ENCODE measurements around the gene OSBPL2. TPM values are rescaled to one million over a fixed set of nuclear protein-coding genes. Genes with fewer than 3 reads are reported as not detected.

Gene OSBPL2
- total RNA-seq, 1 donor from 2014 or later: 29.9 TPM

- Mint-ChIP-seq H3K27me3 (ENCODE audit: low read depth) (no peaks in the 10 kb centered on the region), H3K9me3 (no peaks in the 10 kb centered on the region), H3K36me3 (ENCODE audit: low read depth) (no peaks in the 10 kb centered on the region), H3K27ac (no peak overlapping the region), H3K4me3 (ENCODE audit: low read depth) (no peak overlapping the region), H3K4me1 (ENCODE audit: low read depth) (no peaks in the 10 kb centered on the region)
- intact Hi-C loops (cut with micrococcal nuclease): no loop called here
- DNase-seq (ENCODE audit: low spot score): no peak
Measured at GRCh38 chr20:62327726-62328495, 89.6 kb downstream of the OSBPL2 start.

- Mint-ChIP-seq H3K36me3 (ENCODE audit: low read depth) (no peaks in the 10 kb centered on the region), H3K27ac (no peak overlapping the region), H3K4me1 (ENCODE audit: low read depth) (no peaks in the 10 kb centered on the region), H3K4me3 (ENCODE audit: low read depth) (no peak overlapping the region), H3K27me3 (ENCODE audit: low read depth) (no peaks in the 10 kb centered on the region), H3K9me3 (no peaks in the 10 kb centered on the region)
- intact Hi-C loops (cut with micrococcal nuclease): no loop called here
- no peak for DNase-seq (ENCODE audit: low spot score)
Measured at GRCh38 chr20:62328684-62329388, 90.5 kb downstream of the OSBPL2 start.

DNA sequence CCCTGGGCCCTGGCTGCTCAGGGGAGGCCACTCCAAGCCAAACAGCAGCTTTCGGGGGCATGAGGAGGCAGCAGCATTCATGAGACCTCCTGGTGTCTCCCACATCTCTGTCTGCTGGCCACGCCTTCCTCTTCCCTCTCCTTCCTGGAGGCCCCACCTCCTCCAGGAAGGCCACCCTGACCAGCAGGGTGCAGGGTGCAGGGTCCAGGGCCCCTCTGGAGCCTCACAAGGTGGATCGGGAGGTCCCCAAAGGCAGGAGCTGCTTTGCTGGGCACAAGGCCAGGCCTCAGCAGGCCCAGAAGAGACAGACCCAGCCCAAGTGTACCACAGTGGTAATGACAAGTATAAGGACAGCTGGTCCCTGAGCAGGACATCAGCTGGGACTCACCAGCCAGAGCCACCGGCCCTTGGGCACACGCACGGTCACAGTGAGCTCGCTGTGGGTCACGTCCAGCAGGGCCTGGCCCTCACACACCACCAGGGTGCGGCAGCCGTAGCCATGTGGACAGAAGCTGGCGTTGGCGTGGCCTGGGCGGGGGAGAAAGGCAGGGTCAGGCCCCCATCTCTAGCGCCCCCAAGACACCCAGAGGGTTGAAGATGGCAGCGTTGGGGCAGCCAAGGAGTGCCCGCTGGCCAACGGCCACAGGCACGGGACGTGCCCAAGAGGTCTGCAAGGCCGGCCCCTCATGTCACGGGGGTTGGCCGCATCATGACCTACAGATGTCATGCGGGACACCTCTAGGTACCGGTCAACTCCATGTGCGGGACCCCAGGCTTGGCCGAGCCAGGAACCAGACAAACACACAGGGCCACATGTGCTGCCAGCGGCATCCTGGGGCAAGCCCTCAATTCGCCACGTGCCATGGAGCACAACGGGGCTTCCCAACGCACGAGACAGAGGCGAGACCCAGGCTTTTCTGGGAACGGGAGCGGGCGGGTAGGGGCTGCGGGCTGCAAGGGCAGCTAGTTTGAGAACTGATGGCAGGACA lies 91.4 kb downstream of the OSBPL2 start:
- no peaks in the 10 kb centered on the region for H3K36me3 Mint-ChIP-seq (ENCODE audit: low read depth)

DNA sequence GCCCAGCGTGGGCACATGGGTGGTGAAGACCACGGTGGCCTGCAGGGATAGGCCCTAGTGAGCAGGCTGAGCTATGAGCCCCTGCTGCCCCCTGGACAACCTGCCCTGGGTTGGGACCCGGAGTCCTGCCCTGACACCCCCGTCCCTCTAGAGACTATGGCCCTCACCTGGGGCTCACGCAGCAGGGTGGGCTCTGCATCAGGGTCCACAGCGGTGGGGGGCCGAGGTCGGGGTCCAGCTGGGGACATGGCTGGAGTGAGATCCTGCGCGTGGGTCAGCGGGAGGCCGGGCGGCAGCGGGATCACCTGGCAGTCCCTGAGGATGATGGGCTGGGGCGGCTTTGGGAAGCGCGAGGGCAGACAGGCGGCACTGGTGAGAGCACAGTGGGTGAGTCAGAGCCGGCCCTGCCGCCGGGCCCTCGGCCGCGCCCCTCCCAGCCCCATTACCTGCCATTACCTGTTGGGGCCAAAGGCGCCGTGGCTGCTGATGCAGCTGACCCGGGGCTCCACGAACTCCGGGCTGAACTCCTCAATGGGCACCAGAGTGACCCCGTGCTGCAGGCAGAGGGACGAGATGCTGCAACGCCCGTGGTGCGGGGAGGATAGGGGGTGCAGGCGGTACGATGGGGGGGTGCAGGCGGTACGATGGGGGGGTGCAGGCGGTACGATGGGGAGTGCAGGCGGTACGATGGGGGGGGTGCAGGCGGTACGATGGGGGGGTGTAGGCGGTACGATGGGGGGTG lies 92.4 kb downstream of the OSBPL2 start:
- Mint-ChIP-seq H3K9me3 (no peaks in the 10 kb centered on the region), H3K4me1 (ENCODE audit: low read depth) (no peaks in the 10 kb centered on the region), H3K4me3 (ENCODE audit: low read depth) (no peak overlapping the region), H3K36me3 (ENCODE audit: low read depth) (no peaks in the 10 kb centered on the region), H3K27me3 (ENCODE audit: low read depth) (no peaks in the 10 kb centered on the region), H3K27ac (no peak overlapping the region)
- no peak for DNase-seq (ENCODE audit: low spot score)
- intact Hi-C loops (cut with micrococcal nuclease): no loop called here

More for the DNA sequence above, 91.4 kb downstream of the OSBPL2 start:
- H3K27me3 Mint-ChIP-seq (ENCODE audit: low read depth): no peaks in the 10 kb centered on the region
- no peak for DNase-seq (ENCODE audit: low spot score)
- H3K27ac Mint-ChIP-seq: no peak overlapping the region
- H3K4me3 Mint-ChIP-seq (ENCODE audit: low read depth): no peak overlapping the region
- intact Hi-C loops (cut with micrococcal nuclease): no loop called here
- no peaks in the 10 kb centered on the region for H3K9me3 Mint-ChIP-seq
- H3K4me1 Mint-ChIP-seq (ENCODE audit: low read depth): no peaks in the 10 kb centered on the region

DNA sequence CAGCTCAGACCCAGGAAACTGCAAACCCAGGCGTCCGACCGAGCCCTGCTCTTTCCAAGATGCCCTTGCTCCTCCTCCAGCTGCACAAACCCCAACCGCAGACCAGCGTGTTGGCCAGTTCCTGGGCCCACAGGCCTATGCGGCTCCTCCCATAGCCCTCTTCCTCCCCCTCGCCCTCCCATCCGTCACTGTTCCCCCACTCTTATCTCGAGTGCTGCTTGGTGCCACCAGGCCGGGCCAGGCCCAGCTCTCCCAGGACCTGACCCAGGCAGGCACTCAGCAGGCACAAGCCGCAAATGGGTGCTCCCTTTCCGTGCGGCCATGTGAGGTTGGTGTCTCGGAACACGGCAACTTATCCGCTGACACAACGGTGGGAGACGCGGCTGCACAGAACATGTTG lies 93.0 kb downstream of the OSBPL2 start:
- H3K9me3 Mint-ChIP-seq: no peaks in the 10 kb centered on the region
- H3K27me3 Mint-ChIP-seq (ENCODE audit: low read depth): no peaks in the 10 kb centered on the region
- no peaks in the 10 kb centered on the region for H3K36me3 Mint-ChIP-seq (ENCODE audit: low read depth)
- H3K4me3 Mint-ChIP-seq (ENCODE audit: low read depth): no peak overlapping the region
- H3K4me1 Mint-ChIP-seq (ENCODE audit: low read depth): no peaks in the 10 kb centered on the region
- DNase-seq (ENCODE audit: low spot score): no peak
- intact Hi-C loops (cut with micrococcal nuclease): no loop called here
- H3K27ac Mint-ChIP-seq: no peak overlapping the region

DNA sequence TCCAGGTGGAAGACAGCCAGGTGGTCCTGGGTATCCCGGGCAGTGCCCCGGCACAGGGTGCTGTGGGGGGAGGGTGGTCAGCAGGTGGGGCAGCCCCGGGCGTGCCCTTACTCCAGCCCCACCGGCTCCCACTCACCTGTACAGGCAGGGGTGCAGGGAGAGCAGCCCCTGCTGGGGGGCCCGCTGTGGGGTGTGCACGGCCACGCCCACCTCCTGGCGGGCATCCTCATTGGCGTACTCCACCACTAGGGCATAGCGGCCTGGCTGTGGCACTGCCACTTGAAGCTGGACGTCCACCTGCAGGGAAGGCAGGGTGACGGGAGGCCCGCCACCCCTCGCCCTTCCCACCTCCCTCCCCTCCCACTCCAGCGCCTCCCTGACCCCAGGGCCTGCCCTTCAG lies 94.1 kb downstream of the OSBPL2 start:
- no peaks in the 10 kb centered on the region for H3K27me3 Mint-ChIP-seq (ENCODE audit: low read depth)
- no peaks in the 10 kb centered on the region for H3K4me1 Mint-ChIP-seq (ENCODE audit: low read depth)

GRCh38 chr20:62332989-62333819 lies 94.9 kb downstream of the OSBPL2 start:
- no peak overlapping the region for H3K27ac Mint-ChIP-seq
- H3K27me3 Mint-ChIP-seq (ENCODE audit: low read depth): no peaks in the 10 kb centered on the region
- intact Hi-C loops (cut with micrococcal nuclease): no loop called here
- H3K36me3 Mint-ChIP-seq (ENCODE audit: low read depth): no peaks in the 10 kb centered on the region
- no peaks in the 10 kb centered on the region for H3K4me1 Mint-ChIP-seq (ENCODE audit: low read depth)
- no peak for DNase-seq (ENCODE audit: low spot score)
- no peaks in the 10 kb centered on the region for H3K9me3 Mint-ChIP-seq
- no peak overlapping the region for H3K4me3 Mint-ChIP-seq (ENCODE audit: low read depth)

More for the DNA sequence above, 94.1 kb downstream of the OSBPL2 start:
- no peaks in the 10 kb centered on the region for H3K36me3 Mint-ChIP-seq (ENCODE audit: low read depth)
- intact Hi-C loops (cut with micrococcal nuclease): no loop called here
- H3K9me3 Mint-ChIP-seq: no peaks in the 10 kb centered on the region
- H3K27ac Mint-ChIP-seq: no peak overlapping the region
- DNase-seq (ENCODE audit: low spot score): no peak
- H3K4me3 Mint-ChIP-seq (ENCODE audit: low read depth): no peak overlapping the region

DNA sequence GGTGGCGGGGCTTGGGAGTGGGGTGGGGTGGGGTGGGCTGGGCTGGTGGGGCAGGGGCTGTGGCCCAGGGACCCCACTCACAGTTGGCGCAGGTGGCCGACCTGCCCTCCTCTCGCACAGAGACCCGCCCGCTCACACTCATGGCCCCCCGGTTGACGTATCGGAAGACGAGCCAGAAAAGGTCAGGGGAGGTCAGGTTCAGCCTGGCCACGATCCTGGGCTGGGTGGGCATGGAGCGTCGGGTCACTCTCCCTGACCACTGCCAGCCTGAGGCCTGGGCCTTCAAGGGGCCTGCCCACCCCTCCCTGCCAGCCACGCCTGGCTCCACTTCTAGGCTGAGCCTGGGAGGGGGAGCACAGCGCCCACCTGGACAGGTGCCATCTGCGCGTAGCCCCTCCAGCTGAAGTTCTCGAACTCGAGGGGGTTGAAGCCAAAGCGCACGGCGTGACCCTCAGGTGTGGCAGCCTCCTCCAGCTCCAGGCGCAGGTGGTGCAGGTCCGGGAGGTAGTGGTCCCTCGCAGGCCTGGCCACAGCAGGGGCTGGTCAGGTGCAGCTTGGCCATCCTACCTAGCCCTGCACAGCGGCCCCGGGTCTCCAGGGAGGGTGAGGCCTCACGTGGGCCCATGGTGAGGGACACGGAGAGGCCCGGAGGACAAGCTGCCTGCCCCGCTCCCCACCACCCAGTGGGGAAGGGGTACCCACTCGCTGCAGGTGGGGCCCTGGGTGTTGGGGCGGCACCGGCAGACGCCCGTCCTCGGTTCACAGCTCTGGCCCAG lies 95.7 kb downstream of the OSBPL2 start:
- Mint-ChIP-seq H3K4me1 (ENCODE audit: low read depth) (no peaks in the 10 kb centered on the region), H3K27me3 (ENCODE audit: low read depth) (no peaks in the 10 kb centered on the region), H3K36me3 (ENCODE audit: low read depth) (no peaks in the 10 kb centered on the region), H3K27ac (no peak overlapping the region), H3K9me3 (no peaks in the 10 kb centered on the region), H3K4me3 (ENCODE audit: low read depth) (no peak overlapping the region)
- no peak for DNase-seq (ENCODE audit: low spot score)
- intact Hi-C loops (cut with micrococcal nuclease): no loop called here

GRCh38 chr20:62334881-62335280 lies 96.6 kb downstream of the OSBPL2 start:
- no peak for DNase-seq (ENCODE audit: low spot score)
- no peaks in the 10 kb centered on the region for H3K9me3 Mint-ChIP-seq
- H3K27ac Mint-ChIP-seq: no peak overlapping the region
- no peak overlapping the region for H3K4me3 Mint-ChIP-seq (ENCODE audit: low read depth)
- intact Hi-C loops (cut with micrococcal nuclease): no loop called here
- peaks cover 1% of the 10 kb centered on the region for H3K27me3 Mint-ChIP-seq (ENCODE audit: low read depth)
- no peaks in the 10 kb centered on the region for H3K4me1 Mint-ChIP-seq (ENCODE audit: low read depth)
- no peaks in the 10 kb centered on the region for H3K36me3 Mint-ChIP-seq (ENCODE audit: low read depth)

GRCh38 chr20:62335532-62335931 lies 97.2 kb downstream of the OSBPL2 start:
- peaks cover 3% of the 10 kb centered on the region for H3K27me3 Mint-ChIP-seq (ENCODE audit: low read depth)
- intact Hi-C loops (cut with micrococcal nuclease): no loop called here
- no peak overlapping the region for H3K27ac Mint-ChIP-seq
- H3K9me3 Mint-ChIP-seq: no peaks in the 10 kb centered on the region
- H3K36me3 Mint-ChIP-seq (ENCODE audit: low read depth): no peaks in the 10 kb centered on the region
- no peaks in the 10 kb centered on the region for H3K4me1 Mint-ChIP-seq (ENCODE audit: low read depth)
- H3K4me3 Mint-ChIP-seq (ENCODE audit: low read depth): no peak overlapping the region
- DNase-seq (ENCODE audit: low spot score): no peak

DNA sequence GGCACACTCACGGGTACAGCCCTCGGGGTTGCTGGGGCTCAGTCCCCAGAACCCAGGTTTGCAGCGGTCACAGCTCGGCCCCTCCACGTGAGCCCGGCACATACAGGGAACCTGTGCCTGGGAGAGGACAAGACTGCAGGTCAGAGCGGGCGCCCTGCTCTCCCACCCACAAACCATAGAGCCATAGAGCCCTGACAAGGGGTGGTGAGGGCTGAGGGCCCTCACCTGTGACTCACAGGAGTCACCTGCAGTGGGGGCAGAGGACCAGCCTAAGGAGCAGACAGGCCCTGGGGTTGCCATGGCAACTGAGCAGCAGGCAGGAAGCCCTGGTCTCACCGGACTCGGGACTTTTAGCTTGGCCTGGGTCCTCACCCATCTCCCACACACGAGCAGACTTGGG lies 98.0 kb downstream of the OSBPL2 start:
- Mint-ChIP-seq H3K36me3 (ENCODE audit: low read depth) (no peaks in the 10 kb centered on the region), H3K4me1 (ENCODE audit: low read depth) (no peaks in the 10 kb centered on the region), H3K9me3 (no peaks in the 10 kb centered on the region), H3K27me3 (ENCODE audit: low read depth) (peaks cover 3% of the 10 kb centered on the region), H3K4me3 (ENCODE audit: low read depth) (no peak overlapping the region), H3K27ac (no peak overlapping the region)
- DNase-seq (ENCODE audit: low spot score): no peak
- intact Hi-C loops (cut with micrococcal nuclease): no loop called here

All from activated T-helper 2 cell treated with anti-CD3 and anti-CD28 coated beads, Interferon-gamma antibody, Interleukin-2, Interleukin-4, amounts not matched to agents 10 μg/mL and 5 μg/mL and 100 μg/mL, durations not matched to agents 14 hours and 24 hours and 36 hours (primary cell).